K562 (cell line): ENCODE results near the gene ZZZ3. TPM values are rescaled to one million over a fixed set of nuclear protein-coding genes. Genes with fewer than 3 reads are reported as not detected.

ENCODE experiments used
- ATF3 ChIP-seq, 2 experiments: fragments of 450-650 bp in 1 of 2; sonication (generic) in 1 of 2; formaldehyde crosslinking in 1 of 2; IDR thresholded peaks in 1 of 2; conservative IDR thresholded peaks in 1 of 2; 2 replicates each; pipeline versions ENCODE4 v1.6.1 to v1.8.1; 2016 to 2023; ENCODE audit warnings: mild to moderate bottlenecking in 2 of 2, moderate library complexity in 2 of 2, inconsistent platforms in 1 of 2, missing genetic modification reagents in 1 of 2
- CBFA2T2 ChIP-seq: fragments of 450-650 bp; conservative IDR thresholded peaks from 2 replicates; pipeline ENCODE4 v1.6.1; 2017; ENCODE audit warnings: mild to moderate bottlenecking
- CBX3 ChIP-seq, 2 experiments: IDR thresholded peaks; 1 replicate in 1 of 2; 2 replicates in 1 of 2; pipeline ENCODE4 v1.6.1; 2012; ENCODE audit warnings: inconsistent platforms in 2 of 2, low read length in 2 of 2, borderline replicate concordance in 1 of 2, control low read depth in 1 of 2
- DACH1 ChIP-seq: fragments of 450-650 bp; IDR thresholded peaks from 2 replicates; pipeline ENCODE4 v1.6.1; 2018; ENCODE audit not compliant: partially characterized antibody
- ESRRB ChIP-seq: fragments of 250-450 bp; sonication (Bioruptor Pico); IDR thresholded peaks from 2 replicates; pipeline ENCODE4 v1.5.0; 2020; ENCODE audit warnings: mild to moderate bottlenecking, moderate library complexity, borderline replicate concordance
- FOS ChIP-seq: IDR thresholded peaks from 3 replicates; pipeline ENCODE4 v1.6.1; 2011; ENCODE audit not compliant: insufficient read length; ENCODE audit errors: extremely low read depth
- FOXK2 ChIP-seq, 2 experiments: fragments of 450-650 bp; IDR thresholded peaks in 1 of 2; conservative IDR thresholded peaks in 1 of 2; 2 replicates each; pipeline ENCODE4 v1.6.1; 2016; ENCODE audit warnings: low read depth in 2 of 2, mild to moderate bottlenecking in 1 of 2
- GABPB2 ChIP-seq: fragments of 250-450 bp; sonication (Bioruptor Pico); conservative IDR thresholded peaks from 2 replicates; pipeline ENCODE4 v1.5.1; 2021; ENCODE audit warnings: mild to moderate bottlenecking
- HEY1 ChIP-seq: fragments of 250-450 bp; sonication (Bioruptor Pico); IDR thresholded peaks from 2 replicates; pipeline ENCODE4 v1.5.0; 2020; ENCODE audit warnings: mild to moderate bottlenecking, moderate library complexity, borderline replicate concordance
- KAT8 ChIP-seq: fragments of 450-650 bp; IDR thresholded peaks from 2 replicates; pipeline ENCODE4 v1.6.1; 2016; ENCODE audit warnings: low read depth, mild to moderate bottlenecking
- KDM4B ChIP-seq, 2 experiments: fragments of 450-650 bp in 1 of 2; sonication (generic) in 1 of 2; IDR thresholded peaks; 2 replicates each; pipeline ENCODE4 v1.6.1; 2016 to 2017; ENCODE audit warnings: borderline replicate concordance in 2 of 2, antibody characterized with exemption in 1 of 2, low read depth in 1 of 2, mild to moderate bottlenecking in 1 of 2
- TAF15 ChIP-seq: fragments of 200-400 bp; formaldehyde crosslinking; IDR thresholded peaks from 2 replicates; pipeline ENCODE4 v1.6.1; 2017; ENCODE audit warnings: mild to moderate bottlenecking, low read depth, low read length, moderate library complexity
- ZFP30 ChIP-seq: fragments of 250-450 bp; sonication (Bioruptor Pico); IDR thresholded peaks from 2 replicates; pipeline ENCODE4 v1.8.0; 2022; ENCODE audit warnings: moderate library complexity, mild to moderate bottlenecking, inconsistent platforms, borderline replicate concordance
- ZNF518B ChIP-seq: fragments of 250-450 bp; sonication (Bioruptor Pico); IDR thresholded peaks from 2 replicates; pipeline ENCODE4 v1.5.0; 2021; ENCODE audit warnings: mild to moderate bottlenecking, moderate library complexity
- ZNF764 ChIP-seq: fragments of 250-450 bp; sonication (Bioruptor Pico); IDR thresholded peaks from 2 replicates; pipeline ENCODE4 v1.4.0; 2020; ENCODE audit warnings: low read depth, mild to moderate bottlenecking, moderate library complexity
- polyA plus RNA-seq, 8 experiments: library from polyadenylated mRNA; depleted of rRNA in 4 of 8; stranded (reverse) in 5 of 8; unstranded in 3 of 8; fragments of >200 nt; fragmentation: Nextera tagmentation in 2 of 8; fragmentation: Illumina TruSeq in 1 of 8; extraction: Ambion mirVana in 2 of 8; extraction: Trizol in 1 of 8; gene quantifications; 2 replicates each; pipeline versions ENCODE4 v1.2.1 to v1.2.3, GENCODE V29; 2011 to 2014; ENCODE audit warnings: inconsistent platforms in 1 of 8, missing spikeins in 1 of 8
- total RNA-seq, 7 experiments: library from RNA; depleted of rRNA in 6 of 7; stranded (reverse); fragments of >200 nt in 6 of 7; fragmentation: Illumina TruSeq in 2 of 7; extraction: Trizol in 2 of 7; gene quantifications; 2 replicates each; pipeline versions ENCODE4 v1.2.1 to v1.2.3, GENCODE V29; 2011 to 2021; ENCODE audit warnings: low replicate concordance in 1 of 7
- TF ChIP-seq, protein P1 (sequence below): fragments of 450-650 bp; IDR thresholded peaks from 2 replicates; pipeline ENCODE4 v1.6.1; 2018; ENCODE audit warnings: mild to moderate bottlenecking, low read depth; ENCODE audit not compliant: partially characterized antibody
- TF ChIP-seq, protein P2 (sequence below): fragments of 450-650 bp; IDR thresholded peaks from 2 replicates; pipeline ENCODE4 v1.6.1; 2016; ENCODE audit warnings: borderline replicate concordance
- TF ChIP-seq, protein P3 (sequence below): fragments of 250-450 bp; sonication (Bioruptor Pico); IDR thresholded peaks from 2 replicates; pipeline ENCODE4 v1.5.0; 2021

Gene ZZZ3
- total and polyA plus RNA-seq, 9 of the 15 experiments (the other 6 are each of a cell fraction or from before 2014, with no cell fraction given), result 13.9 to 64.0 (median 36.7) TPM

DNA sequence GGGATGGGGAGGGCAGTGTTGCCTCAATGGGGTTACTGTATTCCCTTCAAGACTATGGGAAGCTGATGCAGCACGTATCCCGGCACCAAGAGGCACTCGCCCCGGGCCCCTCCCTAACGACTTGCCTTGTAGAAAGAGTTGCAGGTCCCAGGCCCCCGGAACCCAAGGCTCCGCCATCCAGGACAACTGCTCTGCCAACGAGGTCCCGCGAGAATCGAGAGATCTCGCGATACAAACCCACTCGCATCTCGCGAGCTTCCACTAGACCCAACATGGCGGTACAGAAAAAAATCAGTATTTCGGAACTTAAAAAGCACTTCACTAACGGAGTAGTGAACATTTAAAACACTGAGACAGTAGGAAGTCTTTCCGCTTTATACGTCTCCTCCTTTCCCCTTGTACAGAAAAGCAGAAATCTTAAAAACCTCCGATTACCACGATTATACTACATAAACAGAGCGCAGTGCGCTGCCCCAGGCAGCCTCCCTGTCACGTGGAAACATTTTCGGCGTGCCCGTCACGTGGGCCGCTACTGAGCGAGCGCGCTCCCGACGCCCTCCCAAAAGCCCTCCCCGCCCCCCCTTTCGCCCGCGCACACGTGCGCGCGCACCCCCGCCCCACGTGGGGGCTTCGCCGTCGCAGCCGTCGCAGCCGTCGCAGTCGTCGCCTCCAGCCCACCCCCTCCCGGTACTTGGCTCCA, at the start of gene ZZZ3 (continued):
- no peak for TF ChIP-seq GABPB2 (CRISPR knock-in tag)
- no peak for TF ChIP-seq ATF3 (IDR thresholded peaks at IDR 0.05)
- TF ChIP-seq ATF3 (CRISPR knock-in tag; conservative IDR thresholded peaks at IDR 0.05), result no peak
- TF ChIP-seq FOXK2 (conservative IDR thresholded peaks at IDR 0.05 in 1 of 2, IDR thresholded peaks at IDR 0.05 in 1 of 2; ENCODE audit: low read depth in 2 of 2), result peak; percentile 90 to 94
- TF ChIP-seq, protein P1, sequence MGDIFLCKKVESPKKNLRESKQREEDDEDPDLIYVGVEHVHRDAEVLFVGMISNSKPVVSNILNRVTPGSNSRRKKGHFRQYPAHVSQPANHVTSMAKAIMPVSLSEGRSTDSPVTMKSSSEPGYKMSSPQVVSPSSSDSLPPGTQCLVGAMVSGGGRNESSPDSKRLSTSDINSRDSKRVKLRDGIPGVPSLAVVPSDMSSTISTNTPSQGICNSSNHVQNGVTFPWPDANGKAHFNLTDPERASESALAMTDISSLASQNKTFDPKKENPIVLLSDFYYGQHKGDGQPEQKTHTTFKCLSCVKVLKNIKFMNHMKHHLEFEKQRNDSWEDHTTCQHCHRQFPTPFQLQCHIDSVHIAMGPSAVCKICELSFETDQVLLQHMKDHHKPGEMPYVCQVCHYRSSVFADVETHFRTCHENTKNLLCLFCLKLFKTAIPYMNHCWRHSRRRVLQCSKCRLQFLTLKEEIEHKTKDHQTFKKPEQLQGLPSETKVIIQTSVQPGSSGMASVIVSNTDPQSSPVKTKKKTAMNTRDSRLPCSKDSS, result no peak
- no peak for TF ChIP-seq ZNF518B (CRISPR knock-in tag)
- 0 out of 3 replicates have a peak, but pooled peaks of 1 of the 2 experiments have one; percentile 11 for TF ChIP-seq CBX3 (IDR thresholded peaks at IDR 0.05; ENCODE audit: borderline replicate concordance in 1 of 2, low read length in 2 of 2)
- peak; percentile 80; the same call in 1 of the 2 replicates for TF ChIP-seq HEY1 (CRISPR knock-in tag)
- TF ChIP-seq KAT8, result no peak
- TF ChIP-seq ZFP30, result no peak
- no peak for TF ChIP-seq ESRRB (CRISPR knock-in tag)
- TF ChIP-seq, protein P2, sequence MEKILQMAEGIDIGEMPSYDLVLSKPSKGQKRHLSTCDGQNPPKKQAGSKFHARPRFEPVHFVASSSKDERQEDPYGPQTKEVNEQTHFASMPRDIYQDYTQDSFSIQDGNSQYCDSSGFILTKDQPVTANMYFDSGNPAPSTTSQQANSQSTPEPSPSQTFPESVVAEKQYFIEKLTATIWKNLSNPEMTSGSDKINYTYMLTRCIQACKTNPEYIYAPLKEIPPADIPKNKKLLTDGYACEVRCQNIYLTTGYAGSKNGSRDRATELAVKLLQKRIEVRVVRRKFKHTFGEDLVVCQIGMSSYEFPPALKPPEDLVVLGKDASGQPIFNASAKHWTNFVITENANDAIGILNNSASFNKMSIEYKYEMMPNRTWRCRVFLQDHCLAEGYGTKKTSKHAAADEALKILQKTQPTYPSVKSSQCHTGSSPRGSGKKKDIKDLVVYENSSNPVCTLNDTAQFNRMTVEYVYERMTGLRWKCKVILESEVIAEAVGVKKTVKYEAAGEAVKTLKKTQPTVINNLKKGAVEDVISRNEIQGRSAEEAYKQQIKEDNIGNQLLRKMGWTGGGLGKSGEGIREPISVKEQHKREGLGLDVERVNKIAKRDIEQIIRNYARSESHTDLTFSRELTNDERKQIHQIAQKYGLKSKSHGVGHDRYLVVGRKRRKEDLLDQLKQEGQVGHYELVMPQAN, result peak; percentile 68; the same call in 1 of the 2 replicates
- TF ChIP-seq ZNF764, result no peak
- no peak for TF ChIP-seq KDM4B (IDR thresholded peaks at IDR 0.05; ENCODE audit: borderline replicate concordance in 2 of 2, low read depth in 1 of 2)
- no peak for TF ChIP-seq FOS
- no peak for TF ChIP-seq TAF15
- TF ChIP-seq, protein P3, sequence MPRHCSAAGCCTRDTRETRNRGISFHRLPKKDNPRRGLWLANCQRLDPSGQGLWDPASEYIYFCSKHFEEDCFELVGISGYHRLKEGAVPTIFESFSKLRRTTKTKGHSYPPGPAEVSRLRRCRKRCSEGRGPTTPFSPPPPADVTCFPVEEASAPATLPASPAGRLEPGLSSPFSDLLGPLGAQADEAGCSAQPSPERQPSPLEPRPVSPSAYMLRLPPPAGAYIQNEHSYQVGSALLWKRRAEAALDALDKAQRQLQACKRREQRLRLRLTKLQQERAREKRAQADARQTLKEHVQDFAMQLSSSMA (CRISPR knock-in tag), result no peak
- no peak for TF ChIP-seq DACH1
- TF ChIP-seq CBFA2T2, result peak; percentile 80
